ENCODE data around the gene FBXO42.
A peak's percentile ranks its signal among the peaks of the same experiment; 100 is the strongest.

The FBXO42 gene

DNA sequence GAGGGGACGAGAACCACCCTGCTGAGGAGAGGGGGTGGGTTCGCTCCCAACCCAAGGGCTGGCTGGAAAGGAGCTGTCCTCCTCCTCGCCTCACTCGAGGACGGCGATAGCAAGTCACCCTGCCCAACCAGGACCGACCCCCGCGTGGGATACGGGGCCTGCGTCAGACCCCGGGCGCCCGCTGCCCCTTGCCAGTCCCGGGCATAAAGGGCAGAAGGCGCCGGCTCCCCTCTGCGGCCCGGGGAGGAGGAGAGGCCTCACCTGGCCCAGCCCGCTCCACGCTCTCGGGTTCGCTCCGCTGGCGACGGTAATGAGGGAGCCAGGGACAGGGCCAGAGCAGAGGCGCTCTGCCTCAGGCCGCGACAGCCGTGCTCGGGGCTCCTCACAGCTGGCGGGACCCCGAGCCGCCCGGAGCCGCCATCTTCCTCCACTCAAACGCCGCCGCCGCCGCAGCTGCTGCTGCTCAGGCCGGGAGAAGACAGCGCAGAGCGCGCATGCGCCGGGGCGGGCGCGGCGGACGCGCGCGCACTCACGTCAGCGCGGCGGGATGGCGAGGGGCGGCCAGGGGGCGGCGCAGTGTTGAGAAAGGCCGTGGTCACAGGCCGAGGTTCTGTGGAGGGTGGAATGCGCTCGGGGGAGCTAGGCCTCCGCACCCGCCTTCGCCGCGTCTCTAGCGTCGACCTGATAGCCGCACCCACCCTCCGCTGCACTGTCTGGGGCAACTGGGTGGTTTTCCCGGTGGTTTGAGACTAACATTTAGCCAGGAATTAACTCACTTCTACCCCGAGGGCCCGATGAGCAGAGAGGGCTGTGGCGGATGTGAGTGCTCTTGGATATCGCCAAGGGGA, at the start of gene FBXO42:
FBXO42 (minus strand) TSS at position 487 of the 848 bp plus-strand sequence. CDS start 37,062 bp downstream, outside the sequence.
- peak; percentile 84 for DNase-seq

DNA sequence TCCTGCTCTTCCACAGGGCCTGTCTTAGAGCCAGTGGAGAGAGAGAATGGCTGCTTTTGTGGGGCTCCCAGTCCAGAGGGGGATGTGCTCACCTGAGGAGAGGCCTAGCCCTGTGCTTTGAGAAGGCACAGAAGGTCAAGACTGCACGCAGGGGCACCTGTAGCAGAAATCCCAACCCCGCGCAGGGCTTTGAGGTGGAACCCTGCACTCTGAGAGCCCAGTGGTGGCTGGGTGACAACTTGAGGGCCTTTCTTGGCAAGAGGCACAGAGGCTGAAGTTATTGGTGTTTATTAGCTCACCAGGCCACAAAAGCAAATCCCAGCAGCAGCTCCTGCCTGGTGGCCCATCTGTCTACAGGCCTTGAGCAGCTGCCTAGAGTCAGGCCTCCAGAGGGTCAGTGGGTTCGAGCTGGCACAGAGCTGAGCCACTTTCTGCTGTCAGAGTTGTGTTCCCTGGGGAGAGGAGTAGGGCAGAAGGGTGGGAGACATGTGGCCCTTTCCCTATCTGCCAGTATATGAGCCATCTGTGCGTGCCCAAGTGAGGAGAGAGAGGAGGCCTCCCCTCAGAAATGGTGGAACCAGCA, 46.2 kb upstream of the FBXO42 start:
- DNase-seq, result no peak

DNA sequence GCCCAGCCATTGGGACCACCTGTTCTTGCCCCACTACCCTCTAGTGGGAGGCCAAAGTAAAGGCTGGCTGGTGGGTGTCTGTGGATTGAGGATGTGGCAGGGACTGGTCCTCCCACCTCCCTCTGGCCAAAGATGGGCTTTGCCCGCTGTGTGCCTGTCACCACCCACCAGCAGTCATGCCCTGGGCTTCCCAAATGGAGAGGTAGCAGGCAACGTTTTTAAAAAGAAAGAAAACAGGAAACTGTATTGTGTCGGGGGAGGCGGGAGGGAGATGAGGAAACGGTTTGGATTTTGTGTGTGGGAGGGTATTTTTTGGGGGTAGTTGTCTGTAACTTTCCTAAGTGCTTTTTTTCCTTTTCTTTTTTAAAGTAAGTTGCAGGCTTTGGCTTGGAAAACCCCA, 44.8 kb upstream of the FBXO42 start:
- no peak for DNase-seq

GRCh38 chr1:16396591-16396990, 44.3 kb upstream of the FBXO42 start:
- DNase-seq, result peak; percentile 73

GRCh38 chr1:16394977-16395376, 42.7 kb upstream of the FBXO42 start:
- no peak for DNase-seq

DNA sequence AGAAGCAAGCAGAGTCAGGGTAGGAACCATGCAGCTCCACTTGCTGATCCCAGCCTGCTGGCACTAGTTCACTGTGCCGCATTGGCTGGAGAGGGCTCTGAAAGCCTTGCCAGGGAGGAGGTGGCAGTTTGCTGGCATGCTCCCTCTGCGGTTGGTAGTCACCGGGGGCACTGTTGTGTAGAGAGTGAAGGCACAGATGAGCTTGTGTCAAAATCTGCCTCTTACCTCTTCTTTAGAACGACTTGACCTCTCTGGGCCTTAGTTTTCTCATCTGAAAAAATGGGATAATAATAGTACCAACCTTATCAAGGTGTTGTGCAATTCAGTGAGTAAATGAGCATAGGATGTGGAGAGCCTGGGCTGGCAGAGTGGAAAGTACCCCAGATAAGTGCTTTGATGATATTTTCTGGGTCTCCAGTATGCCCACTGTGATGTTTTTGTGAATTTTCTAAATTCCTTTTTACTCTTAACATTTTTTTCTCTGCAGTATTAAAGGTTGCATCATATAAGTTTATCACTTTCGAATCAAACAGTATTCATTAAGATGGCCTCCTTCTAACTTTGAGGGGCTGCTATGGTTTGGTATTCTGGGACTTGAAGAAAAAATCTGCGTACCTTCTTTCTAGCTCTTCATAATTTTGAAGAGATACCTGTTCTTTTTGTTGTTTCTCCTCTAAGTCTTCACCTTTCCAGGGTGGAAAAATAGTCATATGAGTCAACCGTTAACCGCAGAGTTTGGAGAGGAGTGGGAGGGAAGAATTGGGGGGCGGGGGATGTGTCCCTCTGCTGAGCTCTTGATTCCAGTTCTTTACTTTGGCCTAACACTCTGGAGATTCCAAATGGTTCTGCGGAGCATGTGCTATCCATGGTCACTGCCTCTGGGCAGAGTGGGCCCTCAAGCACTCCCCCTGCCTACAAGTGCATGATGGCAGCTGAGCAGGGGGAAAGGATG, 41.6 kb upstream of the FBXO42 start:
- DNase-seq, result no peak

DNA sequence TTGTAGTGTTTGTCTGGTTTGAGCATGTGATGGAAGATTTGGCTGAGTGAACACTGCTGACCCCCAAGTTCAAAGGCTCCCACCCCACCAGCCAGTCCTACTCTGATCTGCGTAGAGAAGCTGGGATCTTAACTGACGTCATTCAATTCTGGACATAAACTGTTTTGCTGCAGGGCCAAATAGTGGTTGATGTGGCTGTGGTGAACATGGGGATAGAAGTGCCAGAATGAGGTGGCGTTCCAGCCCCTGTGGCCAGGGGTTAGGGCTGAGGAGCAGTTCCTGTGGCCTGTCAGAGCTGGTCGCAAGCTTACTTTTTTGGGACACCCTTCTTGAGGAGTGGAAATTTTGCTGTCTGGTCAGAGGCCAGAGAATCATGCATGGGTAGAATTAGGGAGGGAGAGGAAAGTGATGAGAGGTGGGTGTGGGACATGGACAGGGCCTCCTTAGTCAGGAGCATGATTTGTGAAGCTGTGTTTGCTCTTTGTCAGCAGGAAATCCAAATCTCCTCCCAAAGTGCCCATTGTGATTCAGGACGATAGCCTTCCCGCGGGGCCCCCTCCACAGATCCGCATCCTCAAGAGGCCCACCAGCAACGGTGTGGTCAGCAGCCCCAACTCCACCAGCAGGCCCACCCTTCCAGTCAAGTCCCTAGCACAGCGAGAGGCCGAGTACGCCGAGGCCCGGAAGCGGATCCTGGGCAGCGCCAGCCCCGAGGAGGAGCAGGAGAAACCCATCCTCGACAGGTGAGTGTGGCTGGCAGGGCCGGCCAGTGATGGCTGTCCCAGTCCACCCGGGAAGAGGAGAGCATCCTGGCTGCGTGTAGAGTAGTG, 40.7 kb upstream of the FBXO42 start:
- DNase-seq, result no peak

- DNase-seq, result no peak
Observed at GRCh38 chr1:16391411-16391810, 39.1 kb upstream of the FBXO42 start.

DNA sequence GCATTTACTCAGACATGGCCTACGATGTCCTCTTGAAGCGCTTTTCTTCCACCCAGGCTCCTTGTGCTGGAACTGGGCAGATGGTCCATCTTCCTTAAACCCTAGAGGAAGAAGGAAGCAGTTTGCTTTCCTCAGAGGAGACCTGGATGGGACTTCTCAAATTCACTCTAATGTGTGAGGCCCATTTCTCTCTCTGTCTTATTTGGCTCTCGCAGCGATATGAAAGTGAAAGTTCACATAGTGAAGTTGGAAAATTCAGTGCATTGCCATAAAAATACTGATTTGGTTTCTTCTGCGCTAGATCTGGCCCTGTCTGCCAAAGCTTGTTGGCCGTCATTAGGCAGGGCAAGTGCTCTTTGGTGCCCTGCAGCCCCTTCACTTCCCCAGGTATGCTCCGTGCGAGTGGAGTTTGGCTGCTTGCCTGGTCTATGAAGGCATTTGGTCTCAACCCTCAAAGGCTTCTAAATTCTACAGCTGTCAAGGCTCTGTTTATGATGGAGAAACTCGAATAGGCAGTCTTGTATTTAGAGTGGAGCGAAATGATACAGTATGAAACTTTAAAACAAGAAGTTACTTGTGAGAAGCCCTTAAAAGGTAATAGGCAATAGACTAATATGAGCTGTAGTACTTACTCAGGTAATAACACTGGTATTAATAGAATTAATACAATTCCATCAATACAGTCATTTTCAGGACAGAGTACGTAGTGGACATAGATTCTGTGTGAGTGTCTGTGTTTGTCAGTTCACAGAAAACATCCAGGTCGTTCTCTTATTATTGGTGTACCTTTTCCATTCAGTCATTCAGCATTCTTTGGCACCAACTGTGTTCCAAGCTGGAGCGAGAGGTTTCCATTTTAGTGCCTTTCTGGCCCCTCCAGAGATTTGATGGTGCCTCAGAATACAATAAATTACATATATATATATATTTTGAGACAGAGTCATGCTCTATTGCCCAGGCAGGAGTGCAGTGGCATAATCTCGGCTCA, 35.2 kb upstream of the FBXO42 start:
- DNase-seq, result no peak

GRCh38 chr1:16386454-16387113, 34.3 kb upstream of the FBXO42 start:
- peak; percentile 83 for DNase-seq

DNA sequence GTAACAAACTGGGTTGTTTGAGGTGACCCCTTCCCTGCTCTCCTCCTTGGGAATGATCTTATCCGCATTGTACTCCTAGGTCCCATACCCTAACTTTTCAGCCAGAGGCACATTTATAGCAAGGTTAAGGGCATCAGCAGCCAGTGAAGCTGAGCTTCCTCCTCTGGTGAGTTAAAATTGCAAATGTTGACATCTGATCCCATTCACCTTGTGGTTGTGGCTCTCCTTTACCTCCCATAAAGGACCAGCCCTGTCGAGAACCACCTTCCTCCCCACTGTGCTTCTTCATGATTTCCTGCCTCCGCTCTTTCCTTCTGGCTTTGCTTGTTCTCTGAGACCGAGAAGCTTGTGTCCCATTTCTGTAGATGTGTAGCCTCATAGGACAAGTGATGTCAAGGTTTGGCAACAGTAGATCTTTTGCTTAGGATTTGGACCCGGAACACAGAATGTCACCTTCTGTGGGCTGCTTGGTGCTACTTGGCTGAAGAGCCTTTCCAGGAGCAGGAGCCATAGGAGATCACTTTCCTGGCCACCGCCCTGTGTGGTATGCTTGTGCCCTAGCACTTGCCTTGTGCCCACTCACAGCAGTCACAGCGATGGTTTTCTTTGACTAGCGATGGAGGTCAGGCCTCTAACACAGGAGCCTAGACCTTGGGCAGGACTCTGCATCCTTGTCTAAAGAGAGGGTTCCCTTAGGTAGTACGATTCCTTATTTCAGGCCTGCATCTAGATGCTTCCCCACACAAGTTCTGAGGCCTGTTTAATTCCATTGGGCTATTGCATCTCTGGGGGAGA, 33.6 kb upstream of the FBXO42 start:
- DNase-seq, result no peak

DNA sequence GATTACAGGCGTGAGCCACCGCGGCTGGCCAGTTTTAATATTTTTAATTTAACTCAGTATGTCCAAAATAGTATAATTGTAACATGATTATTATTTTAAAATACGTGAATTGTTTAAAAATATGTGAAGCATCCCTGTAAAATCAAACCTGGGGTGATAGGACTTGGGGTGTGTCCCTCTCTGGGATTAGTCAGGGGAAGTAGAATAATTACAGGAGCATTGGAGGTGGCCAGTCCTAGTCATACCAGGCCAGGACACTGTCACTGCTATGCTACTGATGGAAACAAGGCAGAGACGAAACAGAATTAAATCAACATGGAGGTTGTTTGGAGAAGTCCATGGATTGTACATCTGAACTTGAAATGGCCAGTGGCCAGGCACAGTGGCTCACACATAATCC, 31.6 kb upstream of the FBXO42 start:
- no peak for DNase-seq

- no peak for DNase-seq
Observed at GRCh38 chr1:16380868-16381267, 28.6 kb upstream of the FBXO42 start.

DNA sequence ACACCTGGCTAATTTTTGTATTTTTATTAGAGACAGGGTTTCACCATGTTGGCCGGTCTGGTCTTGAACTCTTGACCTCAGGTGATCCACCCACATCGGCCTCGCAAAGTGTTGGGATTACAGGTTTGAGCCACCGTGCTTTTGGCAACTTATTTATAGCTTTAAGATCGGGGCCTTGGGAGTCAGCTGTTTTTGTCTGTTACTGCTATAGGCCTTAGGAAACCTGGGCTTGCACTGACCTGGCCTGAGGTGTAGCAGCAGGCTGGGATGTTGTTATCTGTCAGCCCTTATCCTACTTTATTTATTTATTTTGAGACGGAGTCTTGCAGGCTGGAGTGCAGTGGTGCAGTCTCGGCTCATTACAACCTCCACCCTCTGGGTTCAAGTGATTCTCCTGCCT, 26.2 kb upstream of the FBXO42 start:
- no peak for DNase-seq

DNA sequence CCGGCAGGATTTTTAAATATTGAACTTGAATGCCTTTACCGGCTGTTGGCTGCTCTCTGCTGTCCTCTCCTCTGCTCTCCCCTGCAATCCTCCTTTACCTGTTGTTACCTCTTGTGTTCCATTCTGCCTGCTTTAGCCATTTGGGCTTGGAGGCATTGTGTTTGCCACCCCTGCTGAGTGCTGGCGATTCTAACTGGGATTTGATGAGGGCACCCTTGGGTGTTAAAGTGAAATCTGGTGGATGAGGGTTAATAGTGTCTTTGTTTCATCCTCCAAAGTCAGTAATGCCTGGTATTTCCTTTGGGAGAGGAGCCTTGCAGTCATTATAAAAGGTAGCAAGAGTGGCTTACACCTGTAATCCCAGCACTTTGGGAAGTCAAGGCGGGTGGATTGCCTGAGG, 24.7 kb upstream of the FBXO42 start:
- no peak for DNase-seq

- peak; percentile 85 for DNase-seq
Observed at GRCh38 chr1:16375521-16376340, 23.5 kb upstream of the FBXO42 start.

DNA sequence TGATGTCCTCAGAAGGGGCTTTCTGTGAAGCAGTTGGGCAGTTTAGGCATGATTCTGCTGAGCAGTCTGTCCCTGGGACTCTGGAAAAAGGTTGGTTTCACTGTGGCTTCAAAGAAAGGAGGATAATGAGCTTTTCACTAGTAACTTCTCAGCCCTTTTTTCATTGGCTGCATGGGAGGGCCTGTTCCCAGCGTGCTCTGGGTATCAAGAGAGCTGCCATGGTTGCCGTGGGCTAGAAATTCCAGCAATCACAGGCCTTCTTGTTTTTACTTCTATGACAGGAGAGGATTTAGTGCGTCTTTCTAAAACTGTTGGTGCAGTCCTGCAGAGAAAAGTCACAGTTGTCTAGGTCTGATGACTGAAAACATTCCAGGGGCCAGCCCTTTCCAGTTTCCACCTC, 22.0 kb upstream of the FBXO42 start:
- DNase-seq, result no peak

DNA sequence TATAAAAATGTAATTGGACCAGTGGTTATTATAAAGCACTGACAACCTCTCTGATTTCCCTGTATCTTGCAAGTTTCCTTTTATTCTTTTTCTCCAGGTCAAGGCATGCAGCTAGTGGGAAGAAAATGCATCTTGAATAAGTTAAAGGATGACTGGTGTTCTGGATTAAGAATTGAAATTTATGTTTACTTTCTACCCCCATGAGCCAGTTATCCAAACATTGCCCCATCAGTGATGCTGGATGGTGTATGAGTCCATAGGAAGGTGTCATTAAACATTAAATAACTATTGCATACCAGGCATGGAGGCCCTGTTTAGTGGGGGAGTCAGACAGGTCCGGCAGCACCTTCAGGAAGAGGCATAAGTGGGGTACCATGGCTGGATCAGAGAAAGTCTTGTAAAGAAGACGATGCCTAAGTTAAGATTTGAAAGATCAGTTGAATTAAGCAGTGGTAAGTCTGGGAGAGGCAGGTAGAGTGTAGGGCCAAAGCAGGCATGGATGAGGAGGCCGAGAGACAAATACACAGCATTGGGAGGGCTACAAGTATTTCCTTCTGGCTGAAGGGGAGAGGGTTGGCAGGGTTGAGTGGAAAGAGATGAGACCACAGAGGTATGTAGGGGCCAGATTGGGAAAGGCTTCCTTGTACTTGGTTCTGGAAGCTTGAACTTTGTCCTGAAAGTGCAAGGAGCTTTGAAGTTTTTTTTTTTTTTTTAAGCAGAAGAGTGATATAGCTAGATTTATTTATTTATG, 20.4 kb upstream of the FBXO42 start:
- DNase-seq, result no peak
